Raji (cell line): ENCODE data around the gene TUNAR.

Experiments
- POLR2A ChIP-seq: IDR thresholded peaks from 2 replicates; pipeline ENCODE4 v1.6.1; 2011; ENCODE audit warnings: low read depth, low read length, control low read depth; ENCODE audit not compliant: insufficient read depth

Gene TUNAR

DNA sequence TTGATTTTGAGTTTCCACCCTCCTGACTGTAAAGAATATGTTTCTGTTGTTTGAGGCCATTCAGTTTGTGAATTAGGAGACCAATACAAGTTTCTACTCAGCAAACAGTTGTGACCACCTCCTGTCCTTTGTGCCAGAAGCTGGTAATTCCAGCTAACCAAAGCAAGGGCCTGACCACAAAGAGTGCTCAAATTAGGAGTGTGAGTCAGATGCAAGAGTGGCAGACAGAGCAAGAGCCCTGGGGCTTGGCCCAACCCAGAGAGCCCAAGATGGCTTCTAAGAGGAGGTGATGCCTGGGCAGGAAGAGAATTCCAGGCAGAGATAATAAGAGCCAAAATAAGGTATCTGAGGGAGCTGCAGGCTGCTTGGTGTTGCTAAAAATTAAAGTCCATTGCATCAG is 84.8 kb downstream of the TUNAR start:
- TF ChIP-seq POLR2A: no peak

DNA sequence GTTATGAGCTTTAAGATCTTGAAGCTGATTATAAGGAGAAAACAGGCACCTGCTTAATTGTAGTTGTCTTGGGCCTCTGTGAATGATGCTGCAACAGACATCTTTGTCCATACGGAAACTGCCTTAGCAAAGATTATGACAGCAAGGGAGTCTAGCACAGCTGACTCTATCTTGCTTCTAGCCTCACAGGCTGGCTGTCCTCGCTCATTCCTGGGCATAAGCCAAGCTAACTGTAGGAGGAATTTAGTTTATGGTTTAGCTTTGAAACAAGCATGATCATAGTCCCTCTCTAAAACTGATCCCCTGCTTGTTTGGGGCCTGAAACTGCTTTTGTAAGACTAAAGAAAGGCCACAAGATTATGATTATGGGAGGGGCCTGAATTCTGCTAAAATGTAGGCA is 88.3 kb downstream of the TUNAR start:
- TF ChIP-seq POLR2A: no peak
